Measurements from ENCODE around the gene AKT3.
A peak's percentile ranks its signal among the peaks of the same experiment; 100 is the strongest.

Gene AKT3

DNA sequence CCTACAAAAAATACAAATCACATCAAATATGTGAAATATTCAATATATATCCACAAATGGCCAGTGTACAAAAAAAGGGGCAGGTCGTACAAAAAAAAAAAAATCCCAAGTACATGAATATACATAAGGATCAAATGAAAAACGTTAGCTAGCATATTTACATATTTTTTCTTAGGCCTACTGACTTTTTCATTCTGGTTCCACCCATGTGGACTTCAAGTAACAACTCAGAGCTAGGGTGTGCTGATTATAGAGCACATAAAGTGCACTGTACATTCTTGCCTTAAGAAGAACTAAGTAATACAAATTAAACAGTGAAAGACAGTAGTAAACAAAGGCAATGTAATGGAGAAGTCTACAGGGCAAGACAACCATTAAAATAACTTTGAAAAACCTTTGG lies 297.0 kb downstream of the AKT3 start:
- no peak for DNase-seq (ENCODE audit: low spot score)

DNA sequence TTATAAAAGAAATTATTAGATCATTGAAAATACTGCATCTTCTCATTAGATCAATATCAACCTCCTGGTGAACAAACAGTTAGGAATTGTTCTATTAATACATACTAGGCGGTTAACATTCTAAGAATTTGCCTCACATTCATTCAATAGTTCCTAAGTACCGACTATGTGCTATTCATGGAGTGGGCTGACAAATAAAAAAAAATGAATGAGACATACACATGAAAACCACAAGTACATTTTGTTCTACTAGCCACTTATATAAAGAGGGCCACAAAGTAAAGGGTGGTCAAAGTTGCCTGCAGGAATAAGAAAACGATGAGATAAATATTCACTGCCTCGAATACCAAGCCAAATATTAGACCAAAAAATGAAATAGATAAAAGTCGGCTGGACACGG lies 299.8 kb downstream of the AKT3 start:
- no peak for DNase-seq (ENCODE audit: low spot score)

DNA sequence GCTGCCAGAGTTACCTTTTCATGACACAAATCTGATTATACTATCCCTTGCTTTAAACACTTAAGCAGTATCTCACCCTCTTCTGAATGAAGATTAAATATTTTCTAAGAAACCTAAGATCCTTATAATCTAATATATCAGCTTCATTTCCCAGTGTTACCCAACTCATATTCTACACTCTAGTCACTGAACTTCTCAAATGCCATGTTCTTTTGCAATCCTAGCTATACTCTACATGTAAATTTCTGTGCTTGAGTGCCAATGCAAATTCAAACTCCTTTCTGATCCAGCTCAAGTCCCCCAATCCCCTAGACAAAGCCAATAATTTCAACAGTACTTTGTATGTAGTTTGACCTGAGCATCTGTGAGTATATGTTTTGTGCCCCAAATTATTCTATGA lies 300.3 kb downstream of the AKT3 start:
- DNase-seq (ENCODE audit: low spot score): no peak

DNA sequence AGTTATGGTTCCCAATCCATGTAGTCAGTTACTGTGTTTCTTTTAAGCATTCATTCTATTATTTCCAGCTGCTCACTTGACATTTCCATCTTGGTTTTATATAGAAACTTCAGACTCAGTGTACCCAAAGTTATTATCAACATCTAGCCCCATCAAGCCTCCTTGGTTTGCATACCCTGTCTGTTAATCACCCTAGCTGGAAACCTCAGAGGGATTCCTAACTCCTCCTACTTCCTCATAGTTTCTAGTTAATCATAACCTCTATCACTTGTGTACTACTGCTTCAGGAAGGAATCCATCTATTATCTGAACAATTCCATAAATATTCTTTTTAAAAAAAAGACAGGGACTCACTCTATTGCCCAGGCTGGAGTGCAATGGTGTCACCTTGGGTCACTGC lies 300.9 kb downstream of the AKT3 start:
- no peak for DNase-seq (ENCODE audit: low spot score)

- DNase-seq (ENCODE audit: low spot score): no peak
Measured at GRCh38 chr1:243548516-243548915, 301.5 kb downstream of the AKT3 start.

GRCh38 chr1:243547891-243548290 lies 302.2 kb downstream of the AKT3 start:
- DNase-seq (ENCODE audit: low spot score): no peak

GRCh38 chr1:243546457-243546856 lies 303.6 kb downstream of the AKT3 start:
- DNase-seq (ENCODE audit: low spot score): no peak

DNA sequence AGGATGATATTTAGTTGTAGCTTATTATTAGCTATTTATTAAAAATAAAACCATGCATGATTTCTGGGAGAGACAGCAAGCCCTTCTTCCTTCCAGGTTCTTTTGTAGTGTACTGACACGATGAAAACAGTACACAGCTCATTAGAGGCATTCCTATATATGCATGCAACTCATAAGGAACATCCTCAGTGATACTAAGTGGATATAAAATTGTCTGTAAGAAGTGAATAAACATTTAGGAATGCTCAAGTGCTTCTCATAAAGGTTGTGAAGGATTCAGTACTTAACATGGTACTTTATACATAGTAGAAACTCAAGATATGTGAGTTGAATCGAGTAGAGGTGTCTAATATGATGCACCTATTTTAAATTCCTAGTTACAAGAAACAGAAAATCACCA lies 306.5 kb downstream of the AKT3 start:
- no peak for DNase-seq (ENCODE audit: low spot score)

DNA sequence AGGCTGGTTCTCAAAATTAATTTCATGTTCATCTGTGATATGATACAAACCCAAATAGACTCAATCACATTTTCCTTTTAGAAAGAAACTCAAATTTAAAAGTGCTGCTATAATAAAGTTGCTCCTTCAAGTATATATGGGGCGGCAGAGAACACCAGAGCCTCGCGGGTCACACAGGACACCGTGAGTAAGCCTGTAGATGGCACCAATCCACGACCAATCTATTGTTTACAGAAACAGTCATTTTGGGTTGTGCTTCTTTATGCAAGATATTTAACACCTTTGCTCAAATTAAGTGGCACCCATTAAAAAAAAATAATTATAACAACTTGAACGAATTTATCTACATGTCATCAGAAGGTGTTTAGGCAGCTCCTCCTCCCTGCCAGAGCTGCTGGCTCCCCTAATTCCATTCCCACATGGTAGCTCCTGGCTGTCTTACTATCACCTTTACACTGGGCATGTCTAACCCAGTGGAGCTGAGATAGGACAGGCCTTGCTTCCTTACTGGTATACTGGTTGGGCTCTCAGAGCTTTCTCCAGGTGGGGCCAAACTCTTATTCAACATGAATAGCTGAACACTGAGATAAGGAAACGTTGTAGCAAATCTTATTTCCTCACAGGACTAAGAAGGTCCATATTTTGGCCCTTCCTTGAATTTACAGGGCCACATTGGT lies 307.2 kb downstream of the AKT3 start:
- DNase-seq (ENCODE audit: low spot score): no peak

- DNase-seq (ENCODE audit: low spot score): no peak
Measured at GRCh38 chr1:243539636-243540035, 310.4 kb downstream of the AKT3 start.

- DNase-seq (ENCODE audit: low spot score): no peak
Measured at GRCh38 chr1:243535014-243535413, 315.0 kb downstream of the AKT3 start.

GRCh38 chr1:243529512-243529911 lies 320.5 kb downstream of the AKT3 start:
- no peak for DNase-seq (ENCODE audit: low spot score)

DNA sequence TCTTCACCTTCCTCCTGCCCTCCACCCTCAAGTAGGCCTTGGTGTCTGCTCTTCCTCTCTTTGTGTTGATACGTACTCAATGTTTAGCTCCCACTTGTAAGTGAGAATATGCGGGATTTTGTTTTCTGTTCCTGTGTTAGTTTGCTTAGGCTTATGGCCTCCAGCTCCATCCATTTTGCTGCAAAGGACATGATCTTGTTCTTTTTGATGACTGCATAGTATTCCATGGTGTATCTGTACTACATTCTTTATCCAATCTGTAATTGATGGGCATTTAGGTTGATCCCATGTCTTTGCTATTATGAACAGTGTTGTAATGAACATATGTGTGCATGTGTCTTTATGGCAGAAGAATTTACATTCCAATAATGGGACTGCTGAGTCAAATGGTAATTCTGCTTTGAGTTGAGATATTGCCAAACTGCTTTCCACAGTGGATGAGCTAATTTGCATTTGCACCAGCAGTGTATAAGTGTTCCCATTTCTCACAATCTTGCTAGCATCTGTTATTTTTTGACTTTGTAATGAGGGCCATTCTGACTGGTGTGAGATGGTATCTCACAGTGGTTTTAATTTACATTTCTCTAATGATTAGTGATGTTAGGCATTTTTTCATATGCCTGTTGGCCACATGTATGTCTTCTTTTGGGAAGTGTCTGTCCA lies 321.5 kb downstream of the AKT3 start:
- DNase-seq (ENCODE audit: low spot score): no peak

DNA sequence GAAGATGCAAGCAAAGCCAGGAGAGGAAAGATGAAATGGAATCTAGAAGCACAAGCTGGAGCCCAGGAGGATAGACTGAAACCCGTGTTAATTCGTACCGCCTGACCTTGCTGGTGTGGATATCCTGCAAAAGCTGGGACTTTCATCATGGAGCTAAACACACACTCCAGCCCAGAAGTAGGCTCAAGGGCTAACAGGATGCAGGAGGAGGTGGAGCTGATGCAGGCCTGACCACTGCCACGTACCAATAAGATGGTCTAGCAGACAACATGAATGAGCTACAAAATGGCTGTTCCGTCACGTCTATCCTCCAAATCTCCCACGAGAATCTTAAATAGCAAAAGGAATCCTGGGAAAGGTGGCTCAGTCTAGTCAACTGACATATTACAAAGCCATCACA lies 323.9 kb downstream of the AKT3 start:
- no peak for DNase-seq (ENCODE audit: low spot score)

GRCh38 chr1:243525085-243525487 lies 325.0 kb downstream of the AKT3 start:
- DNase-seq (ENCODE audit: low spot score): no peak

DNA sequence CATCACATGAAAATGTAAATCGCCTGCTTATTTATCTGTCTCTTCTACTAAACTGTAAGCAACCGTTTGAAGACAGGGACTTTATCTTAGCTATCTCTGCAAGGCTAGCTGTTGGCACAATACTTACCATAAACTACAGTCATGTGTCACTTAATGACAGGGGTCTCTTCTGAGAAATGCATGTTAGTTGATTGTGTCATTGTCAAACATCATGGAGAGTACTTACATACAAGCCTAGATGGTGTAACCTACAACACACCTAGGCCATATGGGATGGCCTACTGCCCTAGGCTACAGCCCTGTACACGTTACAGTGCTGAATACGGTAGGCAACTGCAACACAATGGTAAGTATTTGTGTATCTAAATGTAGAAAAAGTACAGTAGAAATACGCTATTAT lies 326.3 kb downstream of the AKT3 start:
- no peak for DNase-seq (ENCODE audit: low spot score)

- DNase-seq (ENCODE audit: low spot score): no peak
Measured at GRCh38 chr1:243520831-243521230, 329.2 kb downstream of the AKT3 start.

GRCh38 chr1:243514927-243515326 lies 335.1 kb downstream of the AKT3 start:
- no peak for DNase-seq (ENCODE audit: low spot score)

- no peak for DNase-seq (ENCODE audit: low spot score)
Measured at GRCh38 chr1:243513726-243514491, 336.1 kb downstream of the AKT3 start.

DNA sequence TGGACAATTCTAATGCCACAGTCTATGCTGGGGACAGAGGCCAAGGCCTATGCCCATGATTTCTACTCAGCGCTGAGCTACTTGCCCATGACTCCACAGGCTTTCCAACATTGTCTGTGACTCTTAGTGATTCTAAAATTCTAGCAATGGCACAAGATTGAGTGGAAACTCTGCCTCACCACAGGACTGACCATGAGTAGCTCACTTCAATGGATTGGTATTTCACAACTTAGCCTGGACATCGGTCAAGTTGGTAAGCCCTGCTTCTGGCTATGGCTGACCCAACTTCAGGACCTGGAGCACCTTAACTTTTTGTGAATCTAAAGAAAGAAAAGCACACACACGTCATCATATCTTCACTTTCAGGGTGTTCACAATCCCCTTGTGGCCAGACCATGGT lies 339.1 kb downstream of the AKT3 start:
- no peak for DNase-seq (ENCODE audit: low spot score)

- DNase-seq (ENCODE audit: low spot score): no peak
Measured at GRCh38 chr1:243508943-243509342, 341.1 kb downstream of the AKT3 start.

- peak; percentile 56 for DNase-seq (ENCODE audit: low spot score)
Measured at GRCh38 chr1:243508303-243508713, 341.7 kb downstream of the AKT3 start.

DNA sequence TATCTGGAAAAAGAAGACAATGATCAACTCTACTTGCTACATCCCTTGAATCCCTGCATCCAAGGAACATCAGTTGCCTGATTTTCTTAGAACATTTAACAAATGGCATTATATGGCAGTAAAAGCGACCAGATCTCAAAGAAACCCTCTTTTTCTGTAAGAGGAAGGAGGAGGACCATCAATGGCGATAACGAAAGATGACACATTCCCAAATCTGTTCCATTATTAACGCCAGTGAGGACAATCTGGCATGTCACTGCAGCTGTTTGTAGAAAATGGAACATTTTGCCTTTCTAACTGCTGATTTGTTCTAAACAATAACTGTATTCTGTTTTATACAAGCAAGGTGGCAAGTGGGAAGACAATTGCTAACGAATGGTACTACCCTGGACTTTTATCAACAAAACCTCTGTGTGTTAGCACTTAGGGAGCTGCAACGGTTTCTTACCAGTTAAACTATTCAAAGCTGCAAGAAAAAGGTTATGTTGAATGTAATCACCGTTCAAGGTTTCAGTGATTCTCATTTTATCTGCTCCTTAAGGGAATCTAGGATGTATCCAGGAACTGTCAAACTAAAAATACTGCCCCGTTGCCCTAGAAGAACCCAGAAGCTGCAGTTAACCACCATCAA lies 342.3 kb downstream of the AKT3 start:
- peak; percentile 52 for DNase-seq (ENCODE audit: low spot score)

Measured in globus pallidus (tissue), 1 donor.